ENCODE results near the gene CABLES2.

- TF ChIP-seq, protein P1, sequence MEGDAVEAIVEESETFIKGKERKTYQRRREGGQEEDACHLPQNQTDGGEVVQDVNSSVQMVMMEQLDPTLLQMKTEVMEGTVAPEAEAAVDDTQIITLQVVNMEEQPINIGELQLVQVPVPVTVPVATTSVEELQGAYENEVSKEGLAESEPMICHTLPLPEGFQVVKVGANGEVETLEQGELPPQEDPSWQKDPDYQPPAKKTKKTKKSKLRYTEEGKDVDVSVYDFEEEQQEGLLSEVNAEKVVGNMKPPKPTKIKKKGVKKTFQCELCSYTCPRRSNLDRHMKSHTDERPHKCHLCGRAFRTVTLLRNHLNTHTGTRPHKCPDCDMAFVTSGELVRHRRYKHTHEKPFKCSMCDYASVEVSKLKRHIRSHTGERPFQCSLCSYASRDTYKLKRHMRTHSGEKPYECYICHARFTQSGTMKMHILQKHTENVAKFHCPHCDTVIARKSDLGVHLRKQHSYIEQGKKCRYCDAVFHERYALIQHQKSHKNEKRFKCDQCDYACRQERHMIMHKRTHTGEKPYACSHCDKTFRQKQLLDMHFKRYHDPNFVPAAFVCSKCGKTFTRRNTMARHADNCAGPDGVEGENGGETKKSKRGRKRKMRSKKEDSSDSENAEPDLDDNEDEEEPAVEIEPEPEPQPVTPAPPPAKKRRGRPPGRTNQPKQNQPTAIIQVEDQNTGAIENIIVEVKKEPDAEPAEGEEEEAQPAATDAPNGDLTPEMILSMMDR (IDR thresholded peaks at IDR 0.05 in 2 of 3, conservative IDR thresholded peaks at IDR 0.05 in 1 of 3; ENCODE audit: insufficient read depth in 2 of 3, low read depth in 1 of 3, low read length in 3 of 3) = no peak
- TF ChIP-seq ZNF121 (CRISPR knock-in tag; conservative IDR thresholded peaks at IDR 0.05) = no peak
- no peak for TF ChIP-seq HNRNPLL (IDR thresholded peaks at IDR 0.05; ENCODE audit: low read depth, low read length, poor library complexity, severe bottlenecking)
- TF ChIP-seq, protein P2, sequence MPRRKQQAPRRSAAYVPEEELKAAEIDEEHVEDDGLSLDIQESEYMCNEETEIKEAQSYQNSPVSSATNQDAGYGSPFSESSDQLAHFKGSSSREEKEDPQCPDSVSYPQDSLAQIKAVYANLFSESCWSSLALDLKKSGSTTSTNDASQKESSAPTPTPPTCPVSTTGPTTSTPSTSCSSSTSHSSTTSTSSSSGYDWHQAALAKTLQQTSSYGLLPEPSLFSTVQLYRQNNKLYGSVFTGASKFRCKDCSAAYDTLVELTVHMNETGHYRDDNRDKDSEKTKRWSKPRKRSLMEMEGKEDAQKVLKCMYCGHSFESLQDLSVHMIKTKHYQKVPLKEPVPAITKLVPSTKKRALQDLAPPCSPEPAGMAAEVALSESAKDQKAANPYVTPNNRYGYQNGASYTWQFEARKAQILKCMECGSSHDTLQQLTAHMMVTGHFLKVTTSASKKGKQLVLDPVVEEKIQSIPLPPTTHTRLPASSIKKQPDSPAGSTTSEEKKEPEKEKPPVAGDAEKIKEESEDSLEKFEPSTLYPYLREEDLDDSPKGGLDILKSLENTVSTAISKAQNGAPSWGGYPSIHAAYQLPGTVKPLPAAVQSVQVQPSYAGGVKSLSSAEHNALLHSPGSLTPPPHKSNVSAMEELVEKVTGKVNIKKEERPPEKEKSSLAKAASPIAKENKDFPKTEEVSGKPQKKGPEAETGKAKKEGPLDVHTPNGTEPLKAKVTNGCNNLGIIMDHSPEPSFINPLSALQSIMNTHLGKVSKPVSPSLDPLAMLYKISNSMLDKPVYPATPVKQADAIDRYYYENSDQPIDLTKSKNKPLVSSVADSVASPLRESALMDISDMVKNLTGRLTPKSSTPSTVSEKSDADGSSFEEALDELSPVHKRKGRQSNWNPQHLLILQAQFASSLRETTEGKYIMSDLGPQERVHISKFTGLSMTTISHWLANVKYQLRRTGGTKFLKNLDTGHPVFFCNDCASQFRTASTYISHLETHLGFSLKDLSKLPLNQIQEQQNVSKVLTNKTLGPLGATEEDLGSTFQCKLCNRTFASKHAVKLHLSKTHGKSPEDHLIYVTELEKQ (CRISPR knock-in tag; IDR thresholded peaks at IDR 0.05) = no peak
- no peak for TF ChIP-seq CHD2 (IDR thresholded peaks at IDR 0.05; ENCODE audit: low read depth, low read length)
- no peak for TF ChIP-seq SETDB1 (IDR thresholded peaks at IDR 0.05; ENCODE audit: low read length)
- TF ChIP-seq POLR2AphosphoS5 (IDR thresholded peaks at IDR 0.05; ENCODE audit: control insufficient read depth, insufficient read depth, low read depth, low read length) = no peak
- TF ChIP-seq, protein P3, sequence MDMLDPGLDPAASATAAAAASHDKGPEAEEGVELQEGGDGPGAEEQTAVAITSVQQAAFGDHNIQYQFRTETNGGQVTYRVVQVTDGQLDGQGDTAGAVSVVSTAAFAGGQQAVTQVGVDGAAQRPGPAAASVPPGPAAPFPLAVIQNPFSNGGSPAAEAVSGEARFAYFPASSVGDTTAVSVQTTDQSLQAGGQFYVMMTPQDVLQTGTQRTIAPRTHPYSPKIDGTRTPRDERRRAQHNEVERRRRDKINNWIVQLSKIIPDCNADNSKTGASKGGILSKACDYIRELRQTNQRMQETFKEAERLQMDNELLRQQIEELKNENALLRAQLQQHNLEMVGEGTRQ (CRISPR knock-in tag; IDR thresholded peaks at IDR 0.05) = no peak
- no peak for TF ChIP-seq POLR3A (IDR thresholded peaks at IDR 0.05; ENCODE audit: borderline replicate concordance, extremely low read depth, insufficient read depth, insufficient read length)
- no peak for TF ChIP-seq ZNF707 (CRISPR knock-in tag; conservative IDR thresholded peaks at IDR 0.05)
- no peak for TF ChIP-seq HNRNPUL1 (IDR thresholded peaks at IDR 0.05; ENCODE audit: low read length)
- no peak for TF ChIP-seq ZNF217 (CRISPR knock-in tag; IDR thresholded peaks at IDR 0.05)
These were observed 3.8 kb downstream of the CABLES2 start for GRCh38 chr20:62403331-62403730.

Data from K562 (cell line).